Transverse colon (tissue), 4 donors: ENCODE data around the gene TTC3. TPM values are rescaled to one million over a fixed set of nuclear protein-coding genes. Genes with fewer than 3 reads are reported as not detected.

Experiments
- DNase-seq: peaks from one replicate; pipeline ENCODE4 v3.0.0-alpha.2; 2019
- H3K27ac ChIP-seq, 4 donors: fragments of 200-600 bp; sonication (generic); 2 replicates each; pipeline ENCODE4 v1.5.1; 2016 to 2018; ENCODE audit warnings: inconsistent platforms in 4 of 4
- H3K27me3 ChIP-seq: fragments of 200-600 bp; sonication (generic); 2 replicates; pipeline ENCODE4 v1.5.1; 2017; ENCODE audit warnings: inconsistent platforms
- H3K36me3 ChIP-seq, 4 donors: fragments of 200-600 bp; sonication (generic); 2 replicates each; pipeline ENCODE4 v1.5.1; 2017 to 2019; ENCODE audit warnings: inconsistent platforms in 4 of 4
- H3K4me1 ChIP-seq, 4 donors: fragments of 200-600 bp; sonication (generic); 2 replicates each; pipeline ENCODE4 v1.5.1; 2017 to 2020; ENCODE audit warnings: inconsistent platforms in 4 of 4
- H3K4me3 ChIP-seq, 4 donors: fragments of 200-600 bp; sonication (generic); 1 replicate in 1 of 4; 2 replicates in 3 of 4; pipeline versions ENCODE4 v1.5.1 to v1.6.1; 2017 to 2019; ENCODE audit warnings: inconsistent platforms in 4 of 4
- H3K9me3 ChIP-seq, 2 donors: fragments of 200-600 bp; sonication (generic); 2 replicates each; pipeline ENCODE4 v1.5.1; 2017 to 2019; ENCODE audit warnings: inconsistent platforms in 2 of 2
- EP300 ChIP-seq: sonication (generic); formaldehyde crosslinking; IDR thresholded peaks from one replicate; pipeline ENCODE4 v1.6.1; 2017; ENCODE audit warnings: antibody characterized with exemption, low read depth
- POLR2A ChIP-seq: fragments of 450-650 bp; IDR thresholded peaks from one replicate; pipeline ENCODE4 v1.6.1; 2016; ENCODE audit warnings: antibody characterized with exemption, mild to moderate bottlenecking, moderate library complexity
- POLR2AphosphoS5 ChIP-seq, 3 donors: sonication (generic); formaldehyde crosslinking; IDR thresholded peaks; one replicate each; pipeline ENCODE4 v1.6.1; 2016; ENCODE audit warnings: antibody characterized with exemption in 3 of 3
- WGBS, 2 donors: methylation state at CpG; one replicate each; pipeline ENCODE4 v1.1.5; 2018; ENCODE audit warnings: low coverage in 1 of 2; 5-methylcytosine and 5-hydroxymethylcytosine counted together
- in situ Hi-C, 4 donors: fragments of 200-750 bp; cut with MboI; loops; one replicate each; pipeline versions ENCODE4 v1.15.0 to v1.15.1; 2017; ENCODE audit warnings: low sequenced_read_pairs in 3 of 4, low pct_ligation_motif_present in 1 of 4, low pct_unique_long_range_greater_than_20kb in 1 of 4
- intact Hi-C: fragments of 100-400 bp; cut with DNase I; formaldehyde crosslinking; loops from one replicate; pipeline ENCODE4 v1.15.1; 2023; ENCODE audit warnings: low total_unique reads
- total RNA-seq, 4 donors: library from RNA; depleted of rRNA; stranded (reverse); fragments of >200 nt; gene quantifications; one replicate each; pipeline ENCODE4 v1.1.0, GENCODE V29; 2016
- TF ChIP-seq, protein P1 (sequence below), 5 experiments: fragments of 200-600 bp in 3 of 5; fragments of 450-650 bp in 2 of 5; sonication (generic) in 3 of 5; IDR thresholded peaks; 1 replicate in 2 of 5; 2 replicates in 3 of 5; pipeline ENCODE4 v1.5.1; 2016 to 2017; ENCODE audit warnings: antibody characterized with exemption in 5 of 5, inconsistent platforms in 3 of 5, mild to moderate bottlenecking in 2 of 5, moderate library complexity in 1 of 5

Gene TTC3
- total RNA-seq, 4 donors from 2014 or later: 84.0 to 247 (median 146) TPM

DNA sequence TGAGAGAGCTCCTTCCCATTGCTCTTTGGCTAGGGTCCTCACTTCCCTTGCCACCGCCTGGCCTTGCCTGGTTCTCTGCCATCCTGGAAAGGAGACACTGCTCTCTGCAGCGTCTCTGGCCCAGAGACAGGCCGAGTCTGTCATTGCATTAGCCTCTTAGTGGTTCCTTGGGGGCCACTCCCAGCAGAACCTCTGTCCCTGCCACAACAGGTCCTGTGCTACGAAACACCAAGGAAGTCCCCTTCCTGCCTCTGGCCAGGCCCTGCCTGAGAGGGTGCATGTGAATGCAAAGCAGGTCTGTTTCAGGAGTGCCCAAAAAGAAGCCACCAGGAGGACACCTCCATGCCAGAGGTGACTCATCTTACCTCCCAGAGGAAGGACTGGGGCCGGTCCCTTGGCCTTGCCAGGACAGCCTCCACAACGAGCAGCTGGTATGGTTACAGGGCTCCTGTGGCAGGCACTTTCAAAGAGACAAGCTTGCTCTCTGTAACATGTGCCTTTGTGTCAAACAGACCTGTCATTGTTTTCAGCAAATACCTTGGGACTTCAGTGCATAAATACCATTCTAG lies 134.5 kb downstream of the TTC3 start:
- no peak overlapping the region for H3K27ac ChIP-seq

DNA sequence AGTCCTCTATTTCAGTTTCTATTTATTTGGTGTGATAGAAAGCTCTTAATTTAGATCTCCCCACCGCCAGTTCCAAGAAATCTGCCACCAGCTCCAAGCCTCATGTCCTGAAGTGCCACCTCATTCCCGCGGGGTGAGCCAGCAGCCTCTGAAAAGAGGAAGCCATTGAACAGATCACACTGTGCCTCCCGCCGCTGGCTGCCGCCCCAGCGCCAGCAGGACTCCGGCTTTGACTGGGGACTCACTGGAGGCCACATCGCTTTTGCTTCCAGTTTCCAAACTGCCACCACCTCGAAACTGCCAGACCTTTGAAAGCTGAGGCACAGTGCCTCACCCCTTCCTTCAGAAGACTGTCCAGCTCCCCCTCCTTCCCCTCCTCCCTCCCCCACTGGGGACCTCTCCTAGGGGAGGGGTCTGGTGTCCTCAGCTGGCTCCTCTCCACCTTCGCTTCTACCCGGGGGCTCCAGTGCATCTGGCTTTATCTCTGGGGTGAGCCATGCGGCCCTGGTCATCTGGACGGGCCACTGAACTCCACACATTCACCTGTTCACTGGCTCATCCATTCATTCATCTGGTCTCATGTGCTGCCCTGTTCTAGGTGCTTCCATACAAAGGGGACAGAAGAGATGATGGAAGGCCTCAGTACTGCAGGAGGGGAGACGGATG lies 135.1 kb downstream of the TTC3 start:
- DNase-seq: peak; percentile 51
- intact Hi-C loops (no loop called here), in situ Hi-C loops (no loop called here)
- H3K9me3 ChIP-seq: peaks cover 0 to 4% of the 10 kb centered on the region in 2 donors
- H3K27ac ChIP-seq: no peak overlapping the region
- peaks cover 0 to 13% (median 7%) of the 10 kb centered on the region in 4 donors for H3K4me1 ChIP-seq
- H3K36me3 ChIP-seq: peaks cover 0 to 3% (median 1%) of the 10 kb centered on the region in 4 donors
- H3K4me3 ChIP-seq: no peak overlapping the region
- TF ChIP-seq EP300 (no peak), POLR2A (no peak), POLR2AphosphoS5 (IDR thresholded peaks at IDR 0.05) (no peak)
- TF ChIP-seq, protein P1, sequence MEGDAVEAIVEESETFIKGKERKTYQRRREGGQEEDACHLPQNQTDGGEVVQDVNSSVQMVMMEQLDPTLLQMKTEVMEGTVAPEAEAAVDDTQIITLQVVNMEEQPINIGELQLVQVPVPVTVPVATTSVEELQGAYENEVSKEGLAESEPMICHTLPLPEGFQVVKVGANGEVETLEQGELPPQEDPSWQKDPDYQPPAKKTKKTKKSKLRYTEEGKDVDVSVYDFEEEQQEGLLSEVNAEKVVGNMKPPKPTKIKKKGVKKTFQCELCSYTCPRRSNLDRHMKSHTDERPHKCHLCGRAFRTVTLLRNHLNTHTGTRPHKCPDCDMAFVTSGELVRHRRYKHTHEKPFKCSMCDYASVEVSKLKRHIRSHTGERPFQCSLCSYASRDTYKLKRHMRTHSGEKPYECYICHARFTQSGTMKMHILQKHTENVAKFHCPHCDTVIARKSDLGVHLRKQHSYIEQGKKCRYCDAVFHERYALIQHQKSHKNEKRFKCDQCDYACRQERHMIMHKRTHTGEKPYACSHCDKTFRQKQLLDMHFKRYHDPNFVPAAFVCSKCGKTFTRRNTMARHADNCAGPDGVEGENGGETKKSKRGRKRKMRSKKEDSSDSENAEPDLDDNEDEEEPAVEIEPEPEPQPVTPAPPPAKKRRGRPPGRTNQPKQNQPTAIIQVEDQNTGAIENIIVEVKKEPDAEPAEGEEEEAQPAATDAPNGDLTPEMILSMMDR (IDR thresholded peaks at IDR 0.05): no peak
- H3K27me3 ChIP-seq: no peaks in the 10 kb centered on the region
- 13 to 38% methylated on average over 3 to 15 of the region's 15 CpGs for WGBS, 2 donors

More for the DNA sequence above, 134.5 kb downstream of the TTC3 start:
- peak; percentile 20 for DNase-seq
- peaks cover 0 to 13% (median 7%) of the 10 kb centered on the region in 4 donors for H3K4me1 ChIP-seq
- H3K9me3 ChIP-seq: peaks cover 0 to 4% of the 10 kb centered on the region in 2 donors
- in situ Hi-C loops: no loop called here
- H3K27me3 ChIP-seq: no peaks in the 10 kb centered on the region
- peaks cover 0 to 9% (median 2%) of the 10 kb centered on the region in 4 donors for H3K36me3 ChIP-seq
- TF ChIP-seq POLR2A (no peak), POLR2AphosphoS5 (IDR thresholded peaks at IDR 0.05) (no peak), EP300 (no peak)
- TF ChIP-seq, protein P1 (IDR thresholded peaks at IDR 0.05): no peak
- intact Hi-C loops: no loop called here
- H3K4me3 ChIP-seq: no peak overlapping the region
- WGBS, 2 donors: 42% methylated on average over 6 of the region's 6 CpGs; no CpG with 5 or more reads in 1 of the 2 donors

DNA sequence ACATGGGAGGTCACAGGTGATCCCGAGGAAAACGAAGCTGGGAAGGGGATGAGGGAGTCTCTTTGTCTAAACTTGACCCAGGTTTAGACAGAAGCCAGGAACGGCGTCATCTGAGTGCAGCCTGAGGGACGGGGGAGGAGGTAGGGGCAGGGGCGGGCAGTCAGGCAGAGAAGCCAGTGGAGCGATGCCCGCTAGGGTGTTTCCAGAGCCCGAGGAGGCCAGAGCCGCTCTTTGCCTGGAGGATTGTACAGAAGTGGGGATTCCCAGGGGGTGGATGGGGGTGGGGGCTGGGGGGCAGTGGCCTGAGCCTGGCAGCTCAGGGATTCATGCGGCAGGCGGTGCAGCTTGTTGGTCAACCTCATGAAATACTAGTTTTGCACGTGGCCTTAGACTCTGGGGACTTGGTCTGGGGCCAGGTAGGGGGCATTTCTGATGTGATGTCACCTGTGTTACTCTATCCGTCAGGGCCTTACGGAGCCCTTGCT lies 135.7 kb downstream of the TTC3 start:
- Histone ChIP-seq H3K36me3 (no peaks in the 10 kb centered on the region), H3K4me3 (no peak overlapping the region)
- no peak for DNase-seq

DNA sequence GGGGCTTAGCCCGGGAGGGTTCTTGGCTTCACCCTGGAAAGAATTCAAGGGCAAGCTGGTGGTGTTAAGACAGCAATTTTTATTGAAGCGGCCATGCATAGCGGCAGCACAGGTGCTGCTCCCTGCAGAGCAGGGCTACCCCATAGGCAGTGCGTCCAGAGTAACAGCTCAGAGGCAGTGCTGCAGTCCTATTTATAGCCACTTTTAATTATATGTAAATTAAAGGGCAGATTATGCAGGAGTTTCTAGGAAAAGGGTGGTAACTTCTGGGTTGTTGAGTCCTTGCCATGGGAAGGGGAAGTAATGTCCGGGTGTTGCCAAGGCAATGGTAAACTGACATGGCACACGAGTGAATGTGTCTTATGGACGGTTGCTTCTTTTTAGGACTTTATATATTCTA lies 137.1 kb downstream of the TTC3 start:
- WGBS, 2 donors: 85 to 88% methylated on average over 3 to 7 of the region's 7 CpGs
- Histone ChIP-seq H3K4me3 (no peak overlapping the region), H3K9me3 (peaks cover 0 to 4% of the 10 kb centered on the region in 2 donors), H3K27me3 (no peaks in the 10 kb centered on the region), H3K36me3 (no peaks in the 10 kb centered on the region), H3K27ac (no peak overlapping the region), H3K4me1 (peaks cover 0 to 13% (median 7%) of the 10 kb centered on the region in 4 donors)
- no peak for DNase-seq
- in situ Hi-C loops (no loop called here), intact Hi-C loops (no loop called here)
- TF ChIP-seq POLR2A (no peak), EP300 (no peak), POLR2AphosphoS5 (IDR thresholded peaks at IDR 0.05) (no peak)
- TF ChIP-seq, protein P1 (IDR thresholded peaks at IDR 0.05): no peak

More for the DNA sequence above, 135.7 kb downstream of the TTC3 start:
- Histone ChIP-seq H3K9me3 (peaks cover 0 to 4% of the 10 kb centered on the region in 2 donors), H3K27me3 (no peaks in the 10 kb centered on the region), H3K27ac (no peak overlapping the region), H3K4me1 (peaks cover 0 to 13% (median 7%) of the 10 kb centered on the region in 4 donors)
- in situ Hi-C loops: no loop called here
- TF ChIP-seq POLR2AphosphoS5 (IDR thresholded peaks at IDR 0.05): no peak
- TF ChIP-seq POLR2A: no peak
- TF ChIP-seq, protein P1 (IDR thresholded peaks at IDR 0.05): no peak
- TF ChIP-seq EP300: no peak
- intact Hi-C loops: no loop called here
- 83 to 86% methylated on average over 2 to 15 of the region's 15 CpGs for WGBS, 2 donors
